CD14-positive monocyte (primary cell): ENCODE data around the gene BNC1. TPM values are rescaled to one million over a fixed set of nuclear protein-coding genes. Genes with fewer than 3 reads are reported as not detected.

Experiments
- DNase-seq, 3 donors: peaks; one replicate each; pipeline ENCODE4 v3.0.0-alpha.2; 2011 to 2022
- H2AFZ ChIP-seq: 2 replicates; pipeline ENCODE4 v1.6.0; 2012; ENCODE audit warnings: mild to moderate bottlenecking, low read depth, low read length, inconsistent platforms; ENCODE audit not compliant: insufficient read depth, poor library complexity, severe bottlenecking
- H3K27ac ChIP-seq, 2 donors: 1 replicate in 1 of 2; 2 replicates in 1 of 2; pipeline ENCODE4 v1.5.1; 2012 to 2013; ENCODE audit warnings: low read length in 2 of 2, control low read depth in 1 of 2, inconsistent platforms in 1 of 2, low read depth in 1 of 2, mild to moderate bottlenecking in 1 of 2
- H3K27me3 ChIP-seq, 2 donors: one replicate each; pipeline versions ENCODE4 v1.6.0 to v1.6.1; 2011 to 2013; ENCODE audit warnings: low read length in 2 of 2; ENCODE audit not compliant: control insufficient read depth in 2 of 2, insufficient read depth in 2 of 2
- H3K36me3 ChIP-seq, 2 donors: replicated peaks in 1 of 2; 1 replicate in 1 of 2; 2 replicates in 1 of 2; pipeline versions ENCODE4 v1.5.1 to v1.6.1; 2012 to 2013; ENCODE audit warnings: low read length in 2 of 2, control low read depth in 1 of 2, inconsistent platforms in 1 of 2, mild to moderate bottlenecking in 1 of 2; ENCODE audit not compliant: insufficient read depth in 2 of 2, control insufficient read depth in 1 of 2
- H3K4me1 ChIP-seq, 2 donors: 1 replicate in 1 of 2; 2 replicates in 1 of 2; pipeline versions ENCODE4 v1.5.1 to v1.6.1; 2012 to 2013; ENCODE audit warnings: low read length in 2 of 2, control low read depth in 1 of 2, inconsistent platforms in 1 of 2, mild to moderate bottlenecking in 1 of 2, moderate library complexity in 1 of 2; ENCODE audit not compliant: insufficient read depth in 2 of 2, control insufficient read depth in 1 of 2
- H3K4me2 ChIP-seq: replicated peaks from 2 replicates; pipeline ENCODE3; 2012; ENCODE audit warnings: low read length, moderate library complexity, mild to moderate bottlenecking; ENCODE audit not compliant: poor library complexity, severe bottlenecking; ENCODE audit errors: extremely low read depth
- H3K4me3 ChIP-seq, 3 experiments: fragments of 200-600 bp in 1 of 3; sonication (generic) in 1 of 3; replicated peaks in 1 of 3; 1 replicate in 2 of 3; 2 replicates in 1 of 3; pipeline ENCODE4 v1.5.1; 2011 to 2013; ENCODE audit warnings: low read length in 3 of 3, mild to moderate bottlenecking in 3 of 3, control low read depth in 2 of 3, low read depth in 2 of 3, inconsistent platforms in 1 of 3, moderate library complexity in 1 of 3
- H3K79me2 ChIP-seq: 2 replicates; pipeline ENCODE4 v1.6.0; 2012; ENCODE audit warnings: mild to moderate bottlenecking, control low read depth, inconsistent platforms, low read length, moderate library complexity; ENCODE audit not compliant: insufficient read depth
- H3K9ac ChIP-seq: 2 replicates; pipeline ENCODE4 v1.6.0; 2017; ENCODE audit warnings: low read length, mild to moderate bottlenecking; ENCODE audit not compliant: insufficient read depth, poor library complexity, severe bottlenecking
- H3K9me3 ChIP-seq, 2 donors: replicated peaks in 1 of 2; 1 replicate in 1 of 2; 2 replicates in 1 of 2; pipeline versions ENCODE4 v1.5.1 to v1.6.1; 2012 to 2013; ENCODE audit warnings: low read length in 2 of 2, control low read depth in 1 of 2; ENCODE audit not compliant: control insufficient read depth in 1 of 2, insufficient read depth in 1 of 2
- H4K20me1 ChIP-seq: 2 replicates; pipeline ENCODE4 v1.6.0; 2012; ENCODE audit warnings: mild to moderate bottlenecking, low read length, control low read depth, moderate library complexity; ENCODE audit not compliant: insufficient read depth
- H3K27ac Mint-ChIP-seq, 7 donors: one replicate each; pipeline ENCODE4 v1.8.0; 2020; ENCODE audit warnings: mild to moderate bottlenecking in 7 of 7, mixed read lengths in 7 of 7, moderate library complexity in 6 of 7, inconsistent platforms in 2 of 7
- H3K27me3 Mint-ChIP-seq, 3 donors: one replicate each; pipeline ENCODE4 v1.8.0; 2021 to 2022; ENCODE audit warnings: low read depth in 3 of 3, mild to moderate bottlenecking in 3 of 3, mixed read lengths in 3 of 3, moderate library complexity in 3 of 3, inconsistent platforms in 1 of 3
- H3K36me3 Mint-ChIP-seq, 2 donors: one replicate each; pipeline ENCODE4 v1.8.0; 2020; ENCODE audit warnings: mixed read lengths in 2 of 2, inconsistent platforms in 1 of 2, mild to moderate bottlenecking in 1 of 2
- H3K4me1 Mint-ChIP-seq: one replicate; pipeline ENCODE4 v1.8.0; 2020; ENCODE audit warnings: mild to moderate bottlenecking, mixed read lengths
- H3K4me3 Mint-ChIP-seq, 2 donors: one replicate each; pipeline ENCODE4 v1.8.0; 2020; ENCODE audit warnings: mild to moderate bottlenecking in 2 of 2, mixed read lengths in 2 of 2, moderate library complexity in 1 of 2
- H3K9me3 Mint-ChIP-seq, 7 donors: one replicate each; pipeline ENCODE4 v1.8.0; 2020 to 2022; ENCODE audit warnings: mixed read lengths in 7 of 7, mild to moderate bottlenecking in 6 of 7, moderate library complexity in 6 of 7, inconsistent platforms in 2 of 7
- CTCF ChIP-seq: fragments of 200-600 bp; IDR thresholded peaks from one replicate; pipeline ENCODE4 v1.8.0; 2022; ENCODE audit warnings: antibody characterized with exemption, mild to moderate bottlenecking
- WGBS: methylation state at CpG from one replicate; pipeline ENCODE4 v1.1.5; 2013; ENCODE audit warnings: missing lambda C conversion rate; ENCODE audit not compliant: insufficient coverage; 5-methylcytosine and 5-hydroxymethylcytosine counted together
- intact Hi-C, 2 donors: fragments of 100-400 bp; cut with micrococcal nuclease; formaldehyde crosslinking; loops; one replicate each; pipeline versions ENCODE4 v1.15.0 to v1.15.1; 2023
- polyA plus RNA-seq, 3 donors: library from polyadenylated mRNA; depleted of rRNA in 1 of 3; unstranded in 2 of 3; stranded (reverse) in 1 of 3; fragments of 300-500 nt in 2 of 3; fragments of >200 nt in 1 of 3; fragmentation: Illumina TruSeq in 2 of 3; gene quantifications; 1 replicate in 2 of 3; 2 replicates in 1 of 3; pipeline ENCODE4 v1.2.3, GENCODE V29; 2012 to 2021

BNC1 gene
- polyA plus RNA-seq, 3 donors = not detected

- no peaks in the 10 kb centered on the region for H3K36me3 ChIP-seq
Observed at GRCh38 chr15:83306561-83306960, 22.1 kb upstream of the BNC1 start.

GRCh38 chr15:83305704-83306291 lies 21.3 kb upstream of the BNC1 start:
- Mint-ChIP-seq H3K27ac (no peak overlapping the region), H3K27me3 (peaks cover 12 to 24% (median 20%) of the 10 kb centered on the region in 3 donors), H3K9me3 (peaks cover 0 to 3% (median 0%) of the 10 kb centered on the region in 7 donors), H3K4me1 (no peaks in the 10 kb centered on the region), H3K4me3 (no peak overlapping the region), H3K36me3 (no peaks in the 10 kb centered on the region)
- H3K4me2 ChIP-seq = no peak overlapping the region
- H3K27ac ChIP-seq = no peak overlapping the region
- no peaks in the 10 kb centered on the region for H3K36me3 ChIP-seq
- intact Hi-C loops = no loop called here
- DNase-seq = no peak
- no peak overlapping the region for H2AFZ ChIP-seq
- TF ChIP-seq CTCF = no peak
- no peaks in the 10 kb centered on the region for H3K27me3 ChIP-seq
- H3K9me3 ChIP-seq = no peaks in the 10 kb centered on the region
- H3K4me3 ChIP-seq = no peak overlapping the region
- no peak overlapping the region for H3K9ac ChIP-seq
- no peaks in the 10 kb centered on the region for H4K20me1 ChIP-seq
- no peaks in the 10 kb centered on the region for H3K79me2 ChIP-seq
- WGBS = 59% methylated on average over 9 of the region's 11 CpGs
- H3K4me1 ChIP-seq = no peaks in the 10 kb centered on the region

More at GRCh38 chr15:83306561-83306960, 22.1 kb upstream of the BNC1 start:
- Histone ChIP-seq H3K9ac (no peak overlapping the region), H3K27ac (no peak overlapping the region), H3K27me3 (no peaks in the 10 kb centered on the region), H3K79me2 (no peaks in the 10 kb centered on the region), H2AFZ (no peak overlapping the region), H3K4me3 (no peak overlapping the region), H3K4me2 (no peak overlapping the region), H3K9me3 (no peaks in the 10 kb centered on the region), H3K4me1 (no peaks in the 10 kb centered on the region), H4K20me1 (no peaks in the 10 kb centered on the region)
- no peak for TF ChIP-seq CTCF
- DNase-seq = no peak
- intact Hi-C loops = no loop called here
- peaks cover 0 to 3% (median 0%) of the 10 kb centered on the region in 7 donors for H3K9me3 Mint-ChIP-seq
- no peak overlapping the region for H3K27ac Mint-ChIP-seq
- H3K4me3 Mint-ChIP-seq = no peak overlapping the region
- no peaks in the 10 kb centered on the region for H3K4me1 Mint-ChIP-seq
- no peaks in the 10 kb centered on the region for H3K36me3 Mint-ChIP-seq
- H3K27me3 Mint-ChIP-seq = peaks cover 12 to 19% (median 12%) of the 10 kb centered on the region in 3 donors
- WGBS = no CpG with 5 or more reads among the region's 3 CpGs
